Endothelial cell of umbilical vein (primary cell): ENCODE results near the gene ZSCAN16.

Source experiments
- CTCF ChIP-seq, 2 donors: IDR thresholded peaks; 1 replicate in 1 of 2; 2 replicates in 1 of 2; pipeline ENCODE4 v1.5.1; 2011; ENCODE audit warnings: low read length in 2 of 2, mild to moderate bottlenecking in 2 of 2, moderate library complexity in 2 of 2, control low read depth in 1 of 2, inconsistent platforms in 1 of 2, low read depth in 1 of 2; ENCODE audit not compliant: insufficient read depth in 1 of 2; ENCODE audit errors: extremely low read depth in 1 of 2
- EZH2 ChIP-seq: IDR thresholded peaks from 2 replicates; pipeline ENCODE4 v1.6.1; 2012; ENCODE audit warnings: borderline replicate concordance, low read depth, mild to moderate bottlenecking, moderate library complexity, low read length, inconsistent platforms; ENCODE audit not compliant: severe bottlenecking
- FOS ChIP-seq: IDR thresholded peaks from 2 replicates; pipeline ENCODE4 v1.6.1; 2011; ENCODE audit warnings: mild to moderate bottlenecking, low read length, moderate library complexity, borderline replicate concordance; ENCODE audit not compliant: insufficient read depth
- MAX ChIP-seq: IDR thresholded peaks from 2 replicates; pipeline ENCODE4 v1.6.1; 2011; ENCODE audit not compliant: insufficient read depth, insufficient read length
- MYC ChIP-seq: IDR thresholded peaks from one replicate; pipeline ENCODE4 v1.6.1; 2011; ENCODE audit warnings: mild to moderate bottlenecking, low read depth, low read length
- POLR2A ChIP-seq: IDR thresholded peaks from 2 replicates; pipeline ENCODE4 v1.6.1; 2012; ENCODE audit warnings: low read depth, mild to moderate bottlenecking, control low read depth, low read length
- POLR2AphosphoS5 ChIP-seq: IDR thresholded peaks from 2 replicates; pipeline ENCODE4 v1.6.1; 2012; ENCODE audit warnings: low read depth, mild to moderate bottlenecking, control low read depth, low read length, moderate library complexity; ENCODE audit not compliant: insufficient read depth

GRCh38 chr6:28141500-28142329, 17.3 kb downstream of the ZSCAN16 start, which contains the start of gene ZKSCAN8:
- TF ChIP-seq POLR2A = peak; percentile 90
- TF ChIP-seq CTCF (IDR thresholded peaks at IDR 0.05; ENCODE audit: extremely low read depth in 1 of 2, insufficient read depth in 1 of 2, low read depth in 1 of 2, low read length in 2 of 2) = no peak
- TF ChIP-seq EZH2 = no peak
- TF ChIP-seq POLR2AphosphoS5 = peak; percentile 70
- no peak for TF ChIP-seq MYC
- no peak for TF ChIP-seq FOS
- peak; percentile 6 for TF ChIP-seq MAX
